Eye (tissue), 1 donor: ENCODE measurements around the gene CSF2.

Experiments
- DNase-seq: peaks from one replicate; pipeline ENCODE4 v3.0.0-alpha.2; 2015

CSF2 gene

GRCh38 chr5:132070460-132071337 is 2.9 kb upstream of the CSF2 start:
- no peak for DNase-seq

DNA sequence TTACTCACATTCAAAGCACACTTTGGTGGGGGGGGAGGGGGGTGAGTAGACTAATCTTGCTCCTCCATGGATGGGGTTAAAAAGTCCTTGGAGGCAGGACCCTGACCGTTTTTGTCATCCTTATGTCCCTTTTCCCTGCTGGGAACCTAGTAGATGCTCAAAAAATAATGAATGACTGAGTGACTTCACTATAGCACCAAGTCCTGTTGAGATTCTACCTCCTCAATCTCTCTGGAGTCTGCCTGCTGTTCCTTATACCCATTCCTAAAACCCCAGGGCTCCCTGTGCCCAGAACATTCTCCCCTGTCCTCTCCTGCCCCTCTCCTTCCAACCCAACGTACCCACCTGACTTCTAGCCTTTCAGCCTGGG is 2.3 kb upstream of the CSF2 start:
- DNase-seq = no peak

- no peak for DNase-seq
Measured at GRCh38 chr5:132072070-132072469, 1.5 kb upstream of the CSF2 start.

GRCh38 chr5:132072528-132072927 is 1.1 kb upstream of the CSF2 start:
- no peak for DNase-seq

DNA sequence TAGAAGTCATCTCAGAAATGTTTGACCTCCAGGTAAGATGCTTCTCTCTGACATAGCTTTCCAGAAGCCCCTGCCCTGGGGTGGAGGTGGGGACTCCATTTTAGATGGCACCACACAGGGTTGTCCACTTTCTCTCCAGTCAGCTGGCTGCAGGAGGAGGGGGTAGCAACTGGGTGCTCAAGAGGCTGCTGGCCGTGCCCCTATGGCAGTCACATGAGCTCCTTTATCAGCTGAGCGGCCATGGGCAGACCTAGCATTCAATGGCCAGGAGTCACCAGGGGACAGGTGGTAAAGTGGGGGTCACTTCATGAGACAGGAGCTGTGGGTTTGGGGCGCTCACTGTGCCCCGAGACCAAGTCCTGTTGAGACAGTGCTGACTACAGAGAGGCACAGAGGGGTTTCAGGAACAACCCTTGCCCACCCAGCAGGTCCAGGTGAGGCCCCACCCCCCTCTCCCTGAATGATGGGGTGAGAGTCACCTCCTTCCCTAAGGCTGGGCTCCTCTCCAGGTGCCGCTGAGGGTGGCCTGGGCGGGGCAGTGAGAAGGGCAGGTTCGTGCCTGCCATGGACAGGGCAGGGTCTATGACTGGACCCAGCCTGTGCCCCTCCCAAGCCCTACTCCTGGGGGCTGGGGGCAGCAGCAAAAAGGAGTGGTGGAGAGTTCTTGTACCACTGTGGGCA is 642 bp downstream of the CSF2 start:
- no peak for DNase-seq

DNA sequence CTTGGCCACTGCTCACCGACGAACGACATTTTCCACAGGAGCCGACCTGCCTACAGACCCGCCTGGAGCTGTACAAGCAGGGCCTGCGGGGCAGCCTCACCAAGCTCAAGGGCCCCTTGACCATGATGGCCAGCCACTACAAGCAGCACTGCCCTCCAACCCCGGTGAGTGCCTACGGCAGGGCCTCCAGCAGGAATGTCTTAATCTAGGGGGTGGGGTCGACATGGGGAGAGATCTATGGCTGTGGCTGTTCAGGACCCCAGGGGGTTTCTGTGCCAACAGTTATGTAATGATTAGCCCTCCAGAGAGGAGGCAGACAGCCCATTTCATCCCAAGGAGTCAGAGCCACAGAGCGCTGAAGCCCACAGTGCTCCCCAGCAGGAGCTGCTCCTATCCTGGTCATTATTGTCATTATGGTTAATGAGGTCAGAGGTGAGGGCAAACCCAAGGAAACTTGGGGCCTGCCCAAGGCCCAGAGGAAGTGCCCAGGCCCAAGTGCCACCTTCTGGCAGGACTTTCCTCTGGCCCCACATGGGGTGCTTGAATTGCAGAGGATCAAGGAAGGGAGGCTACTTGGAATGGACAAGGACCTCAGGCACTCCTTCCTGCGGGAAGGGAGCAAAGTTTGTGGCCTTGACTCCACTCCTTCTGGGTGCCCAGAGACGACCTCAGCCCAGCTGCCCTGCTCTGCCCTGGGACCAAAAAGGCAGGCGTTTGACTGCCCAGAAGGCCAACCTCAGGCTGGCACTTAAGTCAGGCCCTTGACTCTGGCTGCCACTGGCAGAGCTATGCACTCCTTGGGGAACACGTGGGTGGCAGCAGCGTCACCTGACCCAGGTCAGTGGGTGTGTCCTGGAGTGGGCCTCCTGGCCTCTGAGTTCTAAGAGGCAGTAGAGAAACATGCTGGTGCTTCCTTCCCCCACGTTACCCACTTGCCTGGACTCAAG is 1.5 kb downstream of the CSF2 start:
- DNase-seq = no peak

- DNase-seq = no peak
Measured at GRCh38 chr5:132075719-132076077, 2.1 kb downstream of the CSF2 start.

- DNase-seq = no peak
Measured at GRCh38 chr5:132076202-132076830, 2.7 kb downstream of the CSF2 start.

DNA sequence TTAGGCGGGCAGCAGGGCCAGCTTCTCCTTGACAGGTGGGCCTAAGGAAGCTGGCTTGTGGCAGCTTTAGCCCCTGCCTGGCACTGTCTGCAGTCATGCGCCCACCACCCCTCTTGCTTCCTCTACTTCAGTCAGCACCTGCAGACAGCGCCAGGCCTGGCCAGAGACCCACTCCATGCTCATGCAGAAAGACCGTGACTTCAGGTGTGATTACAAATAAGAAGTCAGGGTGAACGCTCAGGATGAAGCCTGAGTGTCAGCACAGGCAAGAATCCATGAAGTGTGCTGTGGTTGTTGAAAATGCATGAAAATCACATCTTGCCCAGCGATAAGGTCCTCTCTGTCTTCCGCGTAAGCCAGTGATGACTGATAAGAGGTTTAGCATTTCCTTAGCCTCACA is 3.4 kb downstream of the CSF2 start:
- no peak for DNase-seq

DNA sequence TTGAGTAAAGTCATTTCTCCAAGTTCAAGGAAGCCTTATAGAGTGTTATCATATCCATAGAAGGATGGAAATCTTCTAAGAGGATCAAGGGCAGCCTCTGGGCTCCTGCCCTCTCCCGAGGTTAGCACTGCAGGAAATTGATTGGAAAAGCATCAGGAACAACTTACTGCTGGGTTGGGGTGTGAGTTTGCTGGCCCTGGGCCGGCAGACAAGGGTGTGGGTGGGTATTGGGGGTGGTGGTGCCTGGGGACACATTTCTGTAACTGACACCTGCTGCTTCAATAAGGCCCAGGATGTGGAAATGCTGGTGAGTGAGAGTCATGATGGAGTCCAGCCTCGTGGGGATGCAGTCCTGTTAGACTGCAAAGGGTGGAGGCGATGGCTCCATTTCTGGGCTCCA is 5.5 kb downstream of the CSF2 start:
- no peak for DNase-seq

GRCh38 chr5:132079619-132080018 is 6.0 kb downstream of the CSF2 start:
- DNase-seq = no peak

DNA sequence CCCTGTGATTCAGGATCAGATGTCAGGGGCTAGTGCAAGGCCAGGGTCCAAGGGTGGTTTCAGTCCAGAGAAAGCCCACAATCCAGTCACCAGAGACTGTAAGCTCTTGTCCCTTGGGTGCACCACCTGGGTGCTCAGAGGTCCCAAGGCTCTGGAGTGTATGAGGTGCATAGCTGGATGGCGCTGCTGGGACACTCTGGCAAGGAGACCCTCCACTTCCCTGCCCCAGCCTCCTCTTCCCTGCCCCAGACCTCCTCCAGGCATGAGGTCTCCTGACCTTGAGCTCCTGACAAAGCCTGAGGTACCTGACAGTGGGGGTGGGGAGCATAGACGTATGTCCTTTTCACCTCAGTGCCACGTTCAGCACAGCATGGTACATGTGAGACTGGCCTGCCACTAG is 7.0 kb downstream of the CSF2 start:
- DNase-seq = no peak

- no peak for DNase-seq
Measured at GRCh38 chr5:132081458-132081857, 7.9 kb downstream of the CSF2 start.

- DNase-seq = no peak
Measured at GRCh38 chr5:132082329-132083023, 8.9 kb downstream of the CSF2 start.

- DNase-seq = no peak
Measured at GRCh38 chr5:132083071-132083678, 9.6 kb downstream of the CSF2 start.

DNA sequence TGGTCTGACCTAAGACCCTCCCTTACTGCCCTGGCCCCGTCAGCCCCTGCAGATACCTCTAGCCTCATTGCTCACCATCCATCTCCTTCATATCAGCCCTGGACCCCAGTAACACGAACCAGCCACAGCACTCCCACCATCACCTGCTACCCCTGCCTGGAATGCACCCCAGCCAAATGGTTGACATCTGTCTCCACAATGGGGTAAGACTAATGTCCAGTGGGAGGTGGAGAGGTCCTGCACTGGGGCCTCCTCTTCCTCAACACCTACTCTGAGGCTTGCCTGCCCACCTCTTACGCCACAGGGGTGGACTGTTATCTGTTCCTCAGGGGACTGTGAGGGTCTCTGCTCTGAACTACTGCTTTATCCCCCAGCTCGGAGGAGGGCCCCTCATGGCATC is 12.1 kb downstream of the CSF2 start:
- no peak for DNase-seq

GRCh38 chr5:132086277-132086794 is 12.7 kb downstream of the CSF2 start:
- DNase-seq = peak; percentile 18

DNA sequence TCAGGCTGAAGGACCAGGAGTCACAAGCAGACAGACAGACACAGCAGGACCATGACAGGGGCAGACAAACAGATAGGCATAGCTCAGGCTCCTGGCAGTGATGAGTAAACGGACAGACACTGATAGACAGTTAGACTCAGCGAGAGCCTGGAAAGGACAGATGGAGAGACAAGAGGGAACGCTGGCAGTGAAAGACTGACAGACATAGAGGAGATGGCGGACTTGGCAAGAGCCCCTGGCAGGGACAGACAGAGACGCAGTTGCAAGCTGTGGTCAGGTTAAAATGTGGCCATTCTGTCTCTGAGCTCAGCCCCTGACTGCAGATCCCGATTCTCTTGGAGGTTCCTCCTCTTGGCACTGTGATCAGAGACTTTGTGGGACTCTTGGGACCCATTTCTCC is 13.6 kb downstream of the CSF2 start:
- no peak for DNase-seq

GRCh38 chr5:132087661-132088060 is 14.1 kb downstream of the CSF2 start:
- DNase-seq = no peak

- no peak for DNase-seq
Measured at GRCh38 chr5:132089363-132089762, 15.8 kb downstream of the CSF2 start.

GRCh38 chr5:132090107-132090506 is 16.5 kb downstream of the CSF2 start:
- DNase-seq = no peak

- peak; percentile 35 for DNase-seq
Measured at GRCh38 chr5:132093271-132093670, 19.7 kb downstream of the CSF2 start.
